Psoas muscle (tissue), 8 donors: ENCODE results near the gene TSPAN5. TPM values are rescaled to one million over a fixed set of nuclear protein-coding genes. Genes with fewer than 3 reads are reported as not detected.

Experiments used
- ATAC-seq, 4 donors: fragments of 200-7000 bp; cut with Tn5 transposase; one replicate each; pipeline ENCODE4 v1.9.1; 2020; ENCODE audit warnings: moderate library complexity in 3 of 4, mild to moderate bottlenecking in 2 of 4
- DNase-seq, 2 donors: peaks; one replicate each; pipeline ENCODE4 v3.0.0-alpha.2; 2020
- H3K27ac ChIP-seq: fragments of 200-600 bp; one replicate; pipeline ENCODE4 v1.8.0; 2022
- H3K27me3 ChIP-seq, 3 donors: fragments of 200-600 bp in 1 of 3; one replicate each; pipeline versions ENCODE4 v1.6.1 to v1.8.0; 2013 to 2022; ENCODE audit warnings: low read length in 2 of 3, mild to moderate bottlenecking in 2 of 3, moderate library complexity in 1 of 3; ENCODE audit not compliant: insufficient read depth in 3 of 3
- H3K36me3 ChIP-seq, 2 donors: fragments of 200-600 bp in 1 of 2; one replicate each; pipeline versions ENCODE4 v1.6.1 to v1.8.0; 2013 to 2022; ENCODE audit warnings: low read depth in 1 of 2, mild to moderate bottlenecking in 1 of 2, moderate library complexity in 1 of 2; ENCODE audit not compliant: insufficient read depth in 1 of 2
- H3K4me1 ChIP-seq: fragments of 200-600 bp; one replicate; pipeline ENCODE4 v1.8.0; 2022
- H3K4me3 ChIP-seq: fragments of 200-600 bp; one replicate; pipeline ENCODE4 v1.8.0; 2022; ENCODE audit warnings: mild to moderate bottlenecking
- H3K9me3 ChIP-seq: fragments of 200-600 bp; one replicate; pipeline ENCODE4 v1.8.0; 2022
- CTCF ChIP-seq: fragments of 200-600 bp; IDR thresholded peaks from one replicate; pipeline ENCODE4 v1.8.0; 2022; ENCODE audit warnings: antibody characterized with exemption
- WGBS, 3 donors: extraction: QIAGEN DNeasy Blood & Tissue Kit; methylation state at CpG; one replicate each; pipeline versions ENCODE4 v1.1.6 to v1.1.7; 2013; 5-methylcytosine and 5-hydroxymethylcytosine counted together
- intact Hi-C, 2 donors: fragments of 100-400 bp; cut with DNase I; formaldehyde crosslinking; loops; one replicate each; pipeline versions ENCODE4 v1.11.0 to v1.14.2; 2022
- polyA plus RNA-seq, 3 donors: library from polyadenylated mRNA; stranded (reverse); fragments of 200-250 nt; gene quantifications; one replicate each; pipeline ENCODE4 v1.2.3, GENCODE V29; 2013
- total RNA-seq, 4 donors: library from RNA; stranded (reverse); fragmentation: NEBNext Ultra II Directional in 2 of 4; extraction: Animal tissue kit (Norgen Biotek cat#: 25700) in 2 of 4; gene quantifications; one replicate each; pipeline versions ENCODE4 v1.2.1 to v1.2.4, GENCODE V29; 2021 to 2023
- donor health status: healthy with polysubstance abuse.
- donor health status: DM: no; HTN: no; CAD: no; lungs with moderate emphysema.
- donor health status: Bipolar disorder and iron deficiency.
- donor health status: healthy.
- donor health status: DM: yes; HTN: yes; CAD: no.
- donor health status: DM: no; HTN: no; CAD: no.
- donor health status: DM: no; HTN: no; CAD: no.
- donor health status: DM: yes; HTN: yes; CAD: no.

The TSPAN5 gene
- total and polyA plus RNA-seq, 7 donors: 0.63 to 7.3 (median 3.8) TPM

- no peaks in the 10 kb centered on the region for H3K27me3 ChIP-seq
- no peak for TF ChIP-seq CTCF
- H3K9me3 ChIP-seq: no peaks in the 10 kb centered on the region
- 87 to 92% (median 92%) methylated on average over 2 of the region's 2 CpGs for WGBS, 3 donors
- H3K27ac ChIP-seq: no peak overlapping the region
- no peak for ATAC-seq
- DNase-seq: no peak
- no peaks in the 10 kb centered on the region for H3K4me1 ChIP-seq
- no peak overlapping the region for H3K4me3 ChIP-seq
- intact Hi-C loops: no loop called here
- no peaks in the 10 kb centered on the region for H3K36me3 ChIP-seq
Observed at GRCh38 chr4:98639523-98639922, 18.9 kb downstream of the TSPAN5 start.

GRCh38 chr4:98639108-98639507, 19.3 kb downstream of the TSPAN5 start:
- DNase-seq (no peak), ATAC-seq (no peak)
- Histone ChIP-seq H3K27me3 (no peaks in the 10 kb centered on the region), H3K4me3 (no peak overlapping the region), H3K9me3 (no peaks in the 10 kb centered on the region), H3K4me1 (no peaks in the 10 kb centered on the region), H3K27ac (no peak overlapping the region), H3K36me3 (no peaks in the 10 kb centered on the region)
- TF ChIP-seq CTCF: no peak
- 97 to 100% (median 99%) methylated on average over 2 of the region's 2 CpGs for WGBS, 3 donors
- intact Hi-C loops: no loop called here

GRCh38 chr4:98638661-98639060, 19.8 kb downstream of the TSPAN5 start:
- no peak for ATAC-seq
- H3K36me3 ChIP-seq: no peaks in the 10 kb centered on the region
- H3K27ac ChIP-seq: no peak overlapping the region
- no peak overlapping the region for H3K4me3 ChIP-seq
- TF ChIP-seq CTCF: no peak
- H3K27me3 ChIP-seq: no peaks in the 10 kb centered on the region
- no peaks in the 10 kb centered on the region for H3K4me1 ChIP-seq
- intact Hi-C loops: no loop called here
- DNase-seq: no peak
- 76 to 83% (median 76%) methylated on average over 5 of the region's 5 CpGs for WGBS, 3 donors
- H3K9me3 ChIP-seq: no peaks in the 10 kb centered on the region

- intact Hi-C loops: no loop called here
- no peak for TF ChIP-seq CTCF
- Histone ChIP-seq H3K36me3 (no peaks in the 10 kb centered on the region), H3K4me3 (no peak overlapping the region), H3K27me3 (no peaks in the 10 kb centered on the region), H3K4me1 (no peaks in the 10 kb centered on the region), H3K9me3 (no peaks in the 10 kb centered on the region), H3K27ac (no peak overlapping the region)
- ATAC-seq: no peak
- DNase-seq: no peak
- 100% methylated on average over 1 of the region's 1 CpG; no CpG with 5 or more reads in 1 of the 3 donors for WGBS, 3 donors
Observed at GRCh38 chr4:98634061-98634460, 24.4 kb downstream of the TSPAN5 start.

- intact Hi-C loops: no loop called here
- no peak for DNase-seq
Observed at GRCh38 chr4:98633159-98633558, 25.3 kb downstream of the TSPAN5 start.

More at GRCh38 chr4:98633159-98633558, 25.3 kb downstream of the TSPAN5 start:
- WGBS, 3 donors: 94 to 98% (median 98%) methylated on average over 3 of the region's 3 CpGs
- no peaks in the 10 kb centered on the region for H3K9me3 ChIP-seq
- no peak overlapping the region for H3K27ac ChIP-seq
- ATAC-seq: no peak
- H3K4me3 ChIP-seq: no peak overlapping the region
- H3K4me1 ChIP-seq: no peaks in the 10 kb centered on the region
- H3K36me3 ChIP-seq: no peaks in the 10 kb centered on the region
- no peak for TF ChIP-seq CTCF
- no peaks in the 10 kb centered on the region for H3K27me3 ChIP-seq
